ENCODE measurements around the gene CRY2. TPM values are rescaled to one million over a fixed set of nuclear protein-coding genes. Genes with fewer than 3 reads are reported as not detected.
A peak's percentile ranks its signal among the peaks of the same experiment; 100 is the strongest.

The CRY2 gene
- total RNA-seq, 1 donor from 2014 or later: 56.8 TPM

DNA sequence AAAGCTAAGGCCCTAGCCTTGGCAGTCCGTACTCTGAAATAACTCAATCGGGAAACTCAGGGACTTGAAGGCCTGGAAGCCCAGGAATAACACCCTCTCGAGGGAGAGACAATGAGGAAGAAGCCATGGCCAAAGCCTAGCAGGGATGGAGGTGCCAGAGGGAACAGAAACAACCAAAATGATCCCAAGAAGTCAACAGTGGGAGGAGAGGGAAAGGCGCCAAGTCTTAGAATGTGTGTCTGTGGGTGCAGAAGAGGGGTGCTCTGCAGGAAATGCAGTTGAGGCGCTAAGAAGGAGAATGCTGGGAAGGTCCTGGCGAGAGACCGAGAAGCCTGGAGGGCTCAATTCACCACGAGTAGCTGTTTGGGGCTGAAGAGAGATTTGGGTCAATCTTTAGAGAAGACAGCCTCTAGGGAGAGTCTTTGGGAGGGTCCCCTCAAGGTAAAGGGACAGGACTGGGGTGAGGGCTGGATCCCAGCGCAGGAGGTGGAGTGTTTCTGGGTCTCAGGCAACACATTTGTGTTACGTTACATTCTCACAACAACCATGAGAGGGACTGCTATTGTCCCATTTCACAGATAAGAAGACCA lies 37.4 kb downstream of the CRY2 start:
- POLR2A ChIA-PET: interaction anchor here (1.1 kb wide), 1 partner anchor 12 kb away, joined by 3 read pairs; no protein-coding TSS in a partner anchor
- TF ChIP-seq, protein P1, sequence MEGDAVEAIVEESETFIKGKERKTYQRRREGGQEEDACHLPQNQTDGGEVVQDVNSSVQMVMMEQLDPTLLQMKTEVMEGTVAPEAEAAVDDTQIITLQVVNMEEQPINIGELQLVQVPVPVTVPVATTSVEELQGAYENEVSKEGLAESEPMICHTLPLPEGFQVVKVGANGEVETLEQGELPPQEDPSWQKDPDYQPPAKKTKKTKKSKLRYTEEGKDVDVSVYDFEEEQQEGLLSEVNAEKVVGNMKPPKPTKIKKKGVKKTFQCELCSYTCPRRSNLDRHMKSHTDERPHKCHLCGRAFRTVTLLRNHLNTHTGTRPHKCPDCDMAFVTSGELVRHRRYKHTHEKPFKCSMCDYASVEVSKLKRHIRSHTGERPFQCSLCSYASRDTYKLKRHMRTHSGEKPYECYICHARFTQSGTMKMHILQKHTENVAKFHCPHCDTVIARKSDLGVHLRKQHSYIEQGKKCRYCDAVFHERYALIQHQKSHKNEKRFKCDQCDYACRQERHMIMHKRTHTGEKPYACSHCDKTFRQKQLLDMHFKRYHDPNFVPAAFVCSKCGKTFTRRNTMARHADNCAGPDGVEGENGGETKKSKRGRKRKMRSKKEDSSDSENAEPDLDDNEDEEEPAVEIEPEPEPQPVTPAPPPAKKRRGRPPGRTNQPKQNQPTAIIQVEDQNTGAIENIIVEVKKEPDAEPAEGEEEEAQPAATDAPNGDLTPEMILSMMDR (IDR thresholded peaks at IDR 0.05): no peak
- peaks cover 30% of the 10 kb centered on the region for H3K36me3 Mint-ChIP-seq (ENCODE audit: low read depth)

DNA sequence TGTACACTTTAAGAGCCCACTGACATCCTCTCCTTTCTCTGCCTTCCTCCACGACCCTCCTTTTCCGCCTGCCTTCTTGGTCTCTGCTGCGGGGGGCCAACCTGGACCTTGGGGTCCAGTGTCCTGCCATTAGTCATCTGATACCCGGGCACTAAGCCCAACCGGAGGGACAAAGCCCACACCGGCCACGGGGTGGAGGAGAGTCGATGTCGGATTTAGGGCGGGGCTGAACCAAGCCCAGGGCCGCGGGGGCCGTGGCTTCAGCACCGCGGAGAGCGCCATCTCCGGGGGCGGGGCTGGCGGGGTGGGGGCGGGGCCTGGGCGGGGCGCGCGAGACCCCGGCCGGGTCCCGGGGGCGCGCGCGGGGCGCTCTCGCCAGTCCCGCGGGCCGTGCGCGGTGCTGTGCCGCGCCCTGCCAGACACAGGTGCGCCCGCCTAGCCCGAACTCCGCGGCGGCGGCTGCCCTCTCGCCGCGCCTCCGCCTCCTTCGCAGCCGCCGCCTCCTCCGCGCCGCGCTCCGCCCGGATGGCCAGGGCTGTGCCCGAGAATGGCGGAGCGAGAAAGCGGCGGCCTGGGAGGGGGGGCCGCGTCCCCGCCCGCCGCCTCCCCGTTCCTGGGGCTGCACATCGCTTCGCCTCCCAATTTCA lies 38.1 kb downstream of the CRY2 start, which contains the start of gene MAPK8IP1:
TSS of gene MAPK8IP1 (plus strand) at position 378 of the 647 bp plus-strand sequence. CDS start at position 548, 170 bp downstream.
- TF ChIP-seq, protein P1 (IDR thresholded peaks at IDR 0.05): no peak
- Mint-ChIP-seq H3K4me1 (peaks cover 10% of the 10 kb centered on the region), H3K36me3 (ENCODE audit: low read depth) (peaks cover 23% of the 10 kb centered on the region), H3K9me3 (no peaks in the 10 kb centered on the region), H3K27ac (no peak within 1 kb of the TSS), H3K27me3 (no peaks in the 10 kb centered on the region), H3K4me3 (peak within 1 kb of the TSS; percentile 80)
- intact Hi-C loops (cut with micrococcal nuclease): loop anchor here (1.0 to 5.0 kb wide), 7 partner anchors 14 to 507 kb away; partner anchors contain the start of gene CRY2
- ATAC-seq (ENCODE audit: low read depth): peak; percentile 88
- CTCF ChIA-PET: interaction anchor here (1.9 kb wide), 1 partner anchor 121 kb away, joined by 7 read pairs; no protein-coding TSS in a partner anchor
- POLR2A ChIA-PET: no interaction called here
- DNase-seq: peak; percentile 61

More for the DNA sequence above, 37.4 kb downstream of the CRY2 start:
- no peak overlapping the region for H3K27ac Mint-ChIP-seq
- no peaks in the 10 kb centered on the region for H3K27me3 Mint-ChIP-seq
- CTCF ChIA-PET: interaction anchor here (1.9 kb wide), 1 partner anchor 122 kb away, joined by 7 read pairs; no protein-coding TSS in a partner anchor
- intact Hi-C loops (cut with micrococcal nuclease): loop anchor here (1.0 to 5.0 kb wide), 7 partner anchors 15 to 508 kb away; partner anchors contain the start of gene CRY2
- H3K9me3 Mint-ChIP-seq: no peaks in the 10 kb centered on the region
- H3K4me1 Mint-ChIP-seq: peaks cover 10% of the 10 kb centered on the region
- ATAC-seq (ENCODE audit: low read depth) (no peak), DNase-seq (no peak)
- peak overlapping the region; percentile 80 for H3K4me3 Mint-ChIP-seq

DNA sequence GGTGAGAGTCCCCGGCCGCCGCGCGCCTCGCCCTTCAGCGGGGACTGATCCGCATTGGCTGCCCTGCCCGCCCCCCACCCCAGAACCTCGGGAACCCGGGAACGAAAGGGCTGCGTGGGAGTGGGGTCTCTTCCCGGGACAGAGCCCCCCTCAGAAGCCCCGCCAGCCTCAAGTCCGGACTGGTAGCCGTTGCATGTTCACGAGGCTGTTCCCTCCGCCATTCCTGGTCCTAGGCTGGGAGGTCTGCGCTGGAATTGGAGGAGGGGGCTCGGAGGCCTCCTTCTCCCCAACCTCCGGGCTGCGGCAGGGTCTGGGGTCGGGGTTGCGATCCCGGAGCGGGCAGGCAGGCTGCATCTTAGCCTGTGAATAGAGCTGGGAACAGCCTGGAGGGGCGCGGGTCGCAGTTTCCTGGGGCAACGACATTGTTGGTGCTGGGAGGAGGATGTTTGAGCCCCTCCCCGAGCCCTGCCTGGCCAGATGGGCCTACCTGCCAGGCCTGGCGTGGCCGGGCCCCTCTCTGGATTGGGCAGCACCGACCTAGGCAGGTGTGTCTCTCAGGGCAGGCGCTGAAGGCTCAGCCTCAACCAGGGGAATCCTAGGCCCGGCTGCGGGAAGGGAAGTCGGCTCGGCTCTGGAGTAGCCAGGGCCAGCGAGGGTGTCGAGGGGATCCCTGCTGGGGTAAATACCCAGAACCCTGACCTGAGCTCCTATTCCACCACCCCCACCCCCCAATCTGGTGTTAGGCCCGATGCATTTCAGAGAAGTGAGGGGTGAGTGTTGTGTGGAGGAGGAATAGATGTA lies 38.8 kb downstream of the CRY2 start:
- no peaks in the 10 kb centered on the region for H3K27me3 Mint-ChIP-seq
- intact Hi-C loops (cut with micrococcal nuclease): loop anchor here (1.0 to 5.0 kb wide), 7 partner anchors 13 to 507 kb away; partner anchors contain the start of gene CRY2
- H3K36me3 Mint-ChIP-seq (ENCODE audit: low read depth): peaks cover 16% of the 10 kb centered on the region
- H3K4me1 Mint-ChIP-seq: peaks cover 10% of the 10 kb centered on the region
- H3K27ac Mint-ChIP-seq: no peak overlapping the region
- POLR2A ChIA-PET: interaction anchor here (0.9 kb wide), 1 partner anchor 32 kb away, joined by 3 read pairs; the partner anchor contains the start of gene PEX16
- peak overlapping the region; percentile 56 for H3K4me3 Mint-ChIP-seq
- CTCF ChIA-PET: no interaction called here
- DNase-seq (no peak), ATAC-seq (ENCODE audit: low read depth) (no peak)
- TF ChIP-seq, protein P1 (IDR thresholded peaks at IDR 0.05): no peak
- no peaks in the 10 kb centered on the region for H3K9me3 Mint-ChIP-seq

DNA sequence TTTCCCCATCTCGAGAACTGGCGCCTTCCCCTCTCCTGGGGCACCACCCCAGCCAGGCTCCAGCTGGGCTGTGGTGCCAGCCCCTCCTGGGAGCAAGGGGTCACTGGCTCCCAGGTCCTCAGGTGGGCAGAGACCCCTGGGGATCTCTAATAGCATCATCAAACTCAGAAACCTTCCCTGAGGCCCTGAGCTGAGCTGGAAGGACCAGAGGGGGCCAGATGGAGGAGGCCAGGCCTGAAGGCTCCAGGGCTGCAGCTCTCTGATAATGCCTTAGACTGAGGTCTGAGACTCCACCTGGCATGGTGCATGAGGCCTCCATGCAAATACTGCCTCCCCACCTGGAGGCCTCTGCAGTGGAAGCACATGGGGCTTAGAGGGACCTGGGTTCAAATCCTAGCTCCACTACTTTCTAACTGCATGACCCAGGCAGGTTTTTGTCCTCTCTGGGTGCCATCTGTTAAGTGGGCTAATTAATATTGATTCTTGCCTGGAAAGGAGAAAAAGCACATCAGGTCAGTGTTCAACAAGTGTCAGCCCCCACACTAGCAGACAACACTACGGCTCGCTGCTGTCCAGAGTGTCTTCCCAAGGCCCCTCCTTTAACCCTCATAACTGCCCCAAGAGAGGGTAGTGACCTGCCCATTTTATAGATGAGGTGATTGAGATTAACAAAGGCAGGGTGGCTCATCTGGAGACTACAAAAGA lies 39.7 kb downstream of the CRY2 start:
- Mint-ChIP-seq H3K9me3 (no peaks in the 10 kb centered on the region), H3K27me3 (peaks cover 3% of the 10 kb centered on the region), H3K4me3 (no peak overlapping the region), H3K27ac (no peak overlapping the region), H3K36me3 (ENCODE audit: low read depth) (peaks cover 7% of the 10 kb centered on the region), H3K4me1 (peaks cover 10% of the 10 kb centered on the region)
- ATAC-seq (ENCODE audit: low read depth) (no peak), DNase-seq (no peak)
- intact Hi-C loops (cut with micrococcal nuclease): loop anchor here (5.0 kb wide), 1 partner anchor 80 kb away; no protein-coding TSS in a partner anchor
- ChIA-PET CTCF (no interaction called here), POLR2A (interaction anchor here (0.9 kb wide), 1 partner anchor 31 kb away, joined by 3 read pairs; the partner anchor contains the start of gene PEX16)
- TF ChIP-seq, protein P1 (IDR thresholded peaks at IDR 0.05): no peak
